ENCODE data around the gene NPR3.

DNA sequence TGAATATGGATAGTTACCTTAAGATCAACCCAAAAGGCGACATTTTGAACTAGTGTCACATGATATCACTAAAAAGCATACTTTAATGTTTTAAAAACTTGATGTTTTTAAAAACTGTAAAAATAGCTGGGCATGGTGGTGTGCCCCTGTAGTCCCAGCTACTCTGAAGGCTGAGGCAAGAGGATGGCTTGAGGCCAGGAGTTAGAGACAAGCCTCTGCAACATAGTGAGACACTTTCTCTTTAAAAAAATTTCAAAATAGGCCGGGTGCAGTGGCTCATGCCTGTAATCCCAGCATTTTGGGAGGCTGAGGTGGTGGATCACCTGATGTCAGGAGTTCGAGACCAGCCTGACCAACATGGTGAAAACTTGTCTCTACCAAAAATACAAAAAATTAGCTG, 129.5 kb downstream of the NPR3 start:
- no peak for TF ChIP-seq CTCF (IDR thresholded peaks at IDR 0.05)
- TF ChIP-seq POLR2AphosphoS5 (IDR thresholded peaks at IDR 0.05; ENCODE audit: insufficient read depth in 1 of 2, low read depth in 1 of 2) = no peak
- TF ChIP-seq POLR2A (IDR thresholded peaks at IDR 0.05) = no peak
